WTC11 (cell line): ENCODE measurements around the gene PAMR1. TPM values are rescaled to one million over a fixed set of nuclear protein-coding genes. Genes with fewer than 3 reads are reported as not detected.

Source experiments
- ATAC-seq: fragments of 200-7000 bp; cut with Tn5 transposase; 2 replicates; pipeline ENCODE4 v1.10.0; 2021; ENCODE audit warnings: mild to moderate bottlenecking, moderate library complexity
- CTCF ChIA-PET: fragments of 300-600 bp; sonication (Branson Sonifier 250); formaldehyde crosslinking; loops from one replicate; lab custom pipeline; 2021; ENCODE audit warnings: antibody characterized with exemption; lab: Charles Lee
- POLR2A ChIA-PET: fragments of 350-600 bp; sonication (Branson Sonifier 250); formaldehyde crosslinking; loops from one replicate; lab custom pipeline; 2021; ENCODE audit warnings: antibody characterized with exemption; lab: Charles Lee
- DNase-seq: peaks from one replicate; pipeline ENCODE4 v3.0.0; 2021; ENCODE audit warnings: low spot score
- H3K27ac Mint-ChIP-seq: 2 replicates; pipeline ENCODE4 v1.8.0; 2021; ENCODE audit warnings: mixed read lengths
- H3K27me3 Mint-ChIP-seq: 2 replicates; pipeline ENCODE4 v1.8.0; 2021; ENCODE audit warnings: low read depth, mild to moderate bottlenecking, moderate library complexity, mixed read lengths
- H3K36me3 Mint-ChIP-seq: 2 replicates; pipeline ENCODE4 v1.8.0; 2021; ENCODE audit warnings: mixed read lengths
- H3K4me1 Mint-ChIP-seq: 2 replicates; pipeline ENCODE4 v1.8.0; 2022; ENCODE audit warnings: mixed read lengths
- H3K4me3 Mint-ChIP-seq: 2 replicates; pipeline ENCODE4 v1.8.0; 2021; ENCODE audit warnings: mild to moderate bottlenecking, moderate library complexity, mixed read lengths
- H3K9me3 Mint-ChIP-seq: 2 replicates; pipeline ENCODE4 v1.8.0; 2021; ENCODE audit warnings: mixed read lengths
- ATF1 ChIP-seq: sonication (generic); formaldehyde crosslinking; IDR thresholded peaks from 2 replicates; pipeline ENCODE4 v1.8.1; 2023; ENCODE audit warnings: mild to moderate bottlenecking, moderate library complexity, missing genetic modification reagents
- CTCF ChIP-seq: fragments of 200-600 bp; IDR thresholded peaks from 2 replicates; pipeline ENCODE4 v1.8.0; 2022; ENCODE audit warnings: antibody characterized with exemption
- FOXK1 ChIP-seq: sonication (generic); formaldehyde crosslinking; IDR thresholded peaks from 2 replicates; pipeline ENCODE4 v1.8.0; 2022; ENCODE audit warnings: mild to moderate bottlenecking, moderate library complexity, missing genetic modification reagents
- GABPB1 ChIP-seq: sonication (generic); formaldehyde crosslinking; IDR thresholded peaks from 2 replicates; pipeline ENCODE4 v1.8.1; 2023; ENCODE audit warnings: mild to moderate bottlenecking, missing genetic modification reagents
- MXD4 ChIP-seq: fragments of 250-450 bp; sonication (Bioruptor Pico); IDR thresholded peaks from 2 replicates; pipeline ENCODE4 v1.8.0; 2021; ENCODE audit warnings: mild to moderate bottlenecking, moderate library complexity, borderline replicate concordance
- NFYB ChIP-seq: sonication (generic); formaldehyde crosslinking; conservative IDR thresholded peaks from 2 replicates; pipeline ENCODE4 v1.8.0; 2022; ENCODE audit warnings: low read depth, missing genetic modification reagents
- PRDM15 ChIP-seq: sonication (generic); formaldehyde crosslinking; IDR thresholded peaks from 2 replicates; pipeline ENCODE4 v1.8.0; 2022; ENCODE audit warnings: missing genetic modification reagents
- PREB ChIP-seq: sonication (generic); formaldehyde crosslinking; IDR thresholded peaks from 2 replicates; pipeline ENCODE4 v1.8.1; 2022; ENCODE audit warnings: mild to moderate bottlenecking, missing genetic modification reagents, moderate library complexity, borderline replicate concordance
- RELA ChIP-seq: sonication (generic); formaldehyde crosslinking; IDR thresholded peaks from 2 replicates; pipeline ENCODE4 v1.8.1; 2022; ENCODE audit warnings: missing genetic modification reagents, mild to moderate bottlenecking, borderline replicate concordance
- STAT6 ChIP-seq: sonication (generic); formaldehyde crosslinking; conservative IDR thresholded peaks from 2 replicates; pipeline ENCODE4 v1.8.1; 2023; ENCODE audit warnings: mild to moderate bottlenecking, low read depth, missing genetic modification reagents, moderate library complexity
- TEAD4 ChIP-seq: sonication (generic); formaldehyde crosslinking; IDR thresholded peaks from 2 replicates; pipeline ENCODE4 v1.8.0; 2022; ENCODE audit warnings: mild to moderate bottlenecking, missing genetic modification reagents
- ZNF219 ChIP-seq: sonication (generic); formaldehyde crosslinking; IDR thresholded peaks from 2 replicates; pipeline ENCODE4 v1.8.0; 2023; ENCODE audit warnings: missing genetic modification reagents, mild to moderate bottlenecking, borderline replicate concordance
- ZNF263 ChIP-seq: sonication (generic); formaldehyde crosslinking; IDR thresholded peaks from 2 replicates; pipeline ENCODE4 v1.8.1; 2022; ENCODE audit warnings: low read depth, mild to moderate bottlenecking, moderate library complexity, missing genetic modification reagents
- total RNA-seq: library from RNA; stranded (reverse); gene quantifications from 3 replicates; pipeline ENCODE4 v1.2.3, GENCODE V29; 2021
- TF ChIP-seq, protein P1 (sequence below): sonication (generic); formaldehyde crosslinking; IDR thresholded peaks from 2 replicates; pipeline ENCODE4 v1.8.1; 2023; ENCODE audit warnings: mild to moderate bottlenecking, missing genetic modification reagents
- TF ChIP-seq, protein P2 (sequence below): sonication (generic); formaldehyde crosslinking; IDR thresholded peaks from 2 replicates; pipeline ENCODE4 v1.8.0; 2022; ENCODE audit warnings: mild to moderate bottlenecking, missing genetic modification reagents

Gene PAMR1
- total RNA-seq, 1 experiment from 2014 or later = 3.2 TPM

GRCh38 chr11:35407041-35407440 is 118.4 kb downstream of the PAMR1 start (continued):
- no peak for TF ChIP-seq PRDM15 (CRISPR knock-in tag)
- TF ChIP-seq ZNF219 (CRISPR knock-in tag) = no peak
- no peak for TF ChIP-seq TEAD4 (CRISPR knock-in tag)
- TF ChIP-seq GABPB1 = no peak
- no peak for TF ChIP-seq STAT6 (CRISPR knock-in tag)
- TF ChIP-seq ZNF263 = no peak
- TF ChIP-seq PREB (CRISPR knock-in tag) = no peak

DNA sequence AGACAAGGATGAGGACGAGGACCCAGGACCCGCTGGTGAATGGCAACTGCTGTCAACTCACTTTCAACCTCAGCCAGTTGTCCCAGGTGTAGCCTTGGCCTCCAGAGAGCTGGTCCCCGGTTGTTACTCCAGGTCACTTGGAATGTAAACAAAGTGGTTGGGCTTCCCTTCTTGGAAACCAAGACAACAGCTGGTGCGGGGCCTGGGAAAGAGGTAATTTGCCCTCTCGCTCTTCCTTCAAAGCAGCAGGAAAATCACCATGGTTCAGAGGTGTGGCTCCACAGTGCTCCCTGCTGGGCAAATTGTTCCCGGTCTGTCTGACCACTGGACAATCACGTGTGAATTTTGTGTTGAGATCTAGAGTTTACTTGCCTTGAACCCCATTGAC is 121.0 kb downstream of the PAMR1 start:
- peaks cover 9% of the 10 kb centered on the region; the same call in 1 of the 2 replicates for H3K27me3 Mint-ChIP-seq
- H3K27ac Mint-ChIP-seq = no peak overlapping the region
- ChIA-PET CTCF (interaction anchor here (0.7 kb wide), 2 partner anchors 10 to 346 kb away, joined by 3 read pairs; no protein-coding TSS in a partner anchor), POLR2A (no interaction called here)
- H3K9me3 Mint-ChIP-seq = no peaks in the 10 kb centered on the region
- no peak for TF ChIP-seq ATF1 (CRISPR knock-in tag)
- TF ChIP-seq, protein P1, sequence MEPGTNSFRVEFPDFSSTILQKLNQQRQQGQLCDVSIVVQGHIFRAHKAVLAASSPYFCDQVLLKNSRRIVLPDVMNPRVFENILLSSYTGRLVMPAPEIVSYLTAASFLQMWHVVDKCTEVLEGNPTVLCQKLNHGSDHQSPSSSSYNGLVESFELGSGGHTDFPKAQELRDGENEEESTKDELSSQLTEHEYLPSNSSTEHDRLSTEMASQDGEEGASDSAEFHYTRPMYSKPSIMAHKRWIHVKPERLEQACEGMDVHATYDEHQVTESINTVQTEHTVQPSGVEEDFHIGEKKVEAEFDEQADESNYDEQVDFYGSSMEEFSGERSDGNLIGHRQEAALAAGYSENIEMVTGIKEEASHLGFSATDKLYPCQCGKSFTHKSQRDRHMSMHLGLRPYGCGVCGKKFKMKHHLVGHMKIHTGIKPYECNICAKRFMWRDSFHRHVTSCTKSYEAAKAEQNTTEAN (CRISPR knock-in tag) = no peak
- TF ChIP-seq CTCF = peak; percentile 33; the same call in 1 of the 2 replicates
- no peak for TF ChIP-seq MXD4
- TF ChIP-seq NFYB (CRISPR knock-in tag) = no peak
- TF ChIP-seq, protein P2, sequence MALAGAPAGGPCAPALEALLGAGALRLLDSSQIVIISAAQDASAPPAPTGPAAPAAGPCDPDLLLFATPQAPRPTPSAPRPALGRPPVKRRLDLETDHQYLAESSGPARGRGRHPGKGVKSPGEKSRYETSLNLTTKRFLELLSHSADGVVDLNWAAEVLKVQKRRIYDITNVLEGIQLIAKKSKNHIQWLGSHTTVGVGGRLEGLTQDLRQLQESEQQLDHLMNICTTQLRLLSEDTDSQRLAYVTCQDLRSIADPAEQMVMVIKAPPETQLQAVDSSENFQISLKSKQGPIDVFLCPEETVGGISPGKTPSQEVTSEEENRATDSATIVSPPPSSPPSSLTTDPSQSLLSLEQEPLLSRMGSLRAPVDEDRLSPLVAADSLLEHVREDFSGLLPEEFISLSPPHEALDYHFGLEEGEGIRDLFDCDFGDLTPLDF (CRISPR knock-in tag) = no peak
- TF ChIP-seq FOXK1 (CRISPR knock-in tag) = 0 out of 2 replicates have a peak, but pooled peaks have one; percentile 48
- no peak for TF ChIP-seq RELA (CRISPR knock-in tag)
- ATAC-seq = peak; percentile 91
- H3K36me3 Mint-ChIP-seq = no peaks in the 10 kb centered on the region
- peaks cover 23% of the 10 kb centered on the region for H3K4me1 Mint-ChIP-seq
- no peak overlapping the region for H3K4me3 Mint-ChIP-seq
- DNase-seq = peak; percentile 76
